GM19238 (cell line): ENCODE data around the gene PSTPIP2.

Experiments used
- DNase-seq: peaks from one replicate; pipeline ENCODE4 v3.0.0; 2011; ENCODE audit warnings: low spot score; ENCODE audit not compliant: insufficient read length

The PSTPIP2 gene

GRCh38 chr18:45938488-45938935, 133.5 kb downstream of the PSTPIP2 start:
- DNase-seq, result no peak

GRCh38 chr18:45935591-45936335, 136.3 kb downstream of the PSTPIP2 start:
- no peak for DNase-seq
